Keratinocyte (primary cell): ENCODE data around the gene ZNF587B. TPM values are rescaled to one million over a fixed set of nuclear protein-coding genes. Genes with fewer than 3 reads are reported as not detected.
A peak's percentile ranks its signal among the peaks of the same experiment; 100 is the strongest.
"Not testable (repeated sequence)": the region's sequence is repeated elsewhere in the genome, so short reads cannot be mapped to it uniquely, and the experiment has no call there.

Experiments used
- DNase-seq: peaks from one replicate; pipeline ENCODE4 v3.0.0-alpha.2; 2011; ENCODE audit warnings: low read depth, missing footprints, low spot score
- FAIRE-seq: peaks from 2 replicates; lab custom pipeline; 2011; peaks lifted over from hg19 to GRCh38; lab: Jason Lieb, UNC
- H2AFZ ChIP-seq: 2 replicates; pipeline ENCODE4 v1.6.0; 2012; ENCODE audit warnings: low read length, control low read depth, inconsistent platforms; ENCODE audit not compliant: control insufficient read depth
- H3K27ac ChIP-seq: 2 replicates; pipeline ENCODE4 v1.5.1; 2011; ENCODE audit warnings: low read length; ENCODE audit not compliant: control insufficient read depth, insufficient read depth
- H3K27me3 ChIP-seq: 3 replicates; pipeline ENCODE4 v1.6.0; 2011; ENCODE audit warnings: low read length; ENCODE audit not compliant: control insufficient read depth, insufficient read depth; ENCODE audit errors: extremely low read depth
- H3K36me3 ChIP-seq, 2 experiments: 2 replicates in 1 of 2; 3 replicates in 1 of 2; pipeline ENCODE4 v1.5.1; 2011; ENCODE audit warnings: low read length in 2 of 2, mild to moderate bottlenecking in 1 of 2; ENCODE audit not compliant: control insufficient read depth in 2 of 2, insufficient read depth in 2 of 2; ENCODE audit errors: extremely low read depth in 1 of 2
- H3K4me1 ChIP-seq: 3 replicates; pipeline ENCODE4 v1.5.1; 2011; ENCODE audit warnings: low read length; ENCODE audit not compliant: control insufficient read depth, insufficient read depth; ENCODE audit errors: extremely low read depth
- H3K4me2 ChIP-seq: 3 replicates; pipeline ENCODE4 v1.6.0; 2011; ENCODE audit warnings: low read depth, low read length; ENCODE audit not compliant: control insufficient read depth, insufficient read depth; ENCODE audit errors: extremely low read depth
- H3K4me3 ChIP-seq, 3 experiments: fragments of 200-600 bp in 1 of 3; sonication (generic) in 1 of 3; 2 replicates in 2 of 3; 3 replicates in 1 of 3; pipeline ENCODE4 v1.5.1; 2011 to 2016; ENCODE audit warnings: low read length in 3 of 3, mild to moderate bottlenecking in 3 of 3, control low read depth in 2 of 3, inconsistent platforms in 1 of 3, low read depth in 1 of 3, mixed read lengths in 1 of 3, mixed run types in 1 of 3, moderate library complexity in 1 of 3; ENCODE audit not compliant: control insufficient read depth in 2 of 3, insufficient read depth in 2 of 3; ENCODE audit errors: extremely low read depth in 1 of 3
- H3K79me2 ChIP-seq: 2 replicates; pipeline ENCODE4 v1.6.0; 2012; ENCODE audit warnings: low read length; ENCODE audit not compliant: control insufficient read depth, insufficient read depth
- H3K9ac ChIP-seq: 3 replicates; pipeline ENCODE4 v1.6.0; 2011; ENCODE audit warnings: low read length; ENCODE audit not compliant: control insufficient read depth, insufficient read depth; ENCODE audit errors: extremely low read depth
- H3K9me1 ChIP-seq: 3 replicates; pipeline ENCODE4 v1.6.0; 2011; ENCODE audit warnings: low read length; ENCODE audit not compliant: control insufficient read depth, insufficient read depth; ENCODE audit errors: extremely low read depth
- H3K9me3 ChIP-seq: 2 replicates; pipeline ENCODE4 v1.5.1; 2012; ENCODE audit warnings: low read depth, low read length; ENCODE audit not compliant: control insufficient read depth
- H4K20me1 ChIP-seq: 3 replicates; pipeline ENCODE4 v1.6.0; 2011; ENCODE audit warnings: low read length; ENCODE audit not compliant: control insufficient read depth, insufficient read depth; ENCODE audit errors: extremely low read depth
- CTCF ChIP-seq, 3 experiments: IDR thresholded peaks in 1 of 3; conservative IDR thresholded peaks in 1 of 3; optimal IDR thresholded peaks in 1 of 3; 2 replicates in 2 of 3; 3 replicates in 1 of 3; pipeline versions ENCODE3 to v1.5.1; 2011; ENCODE audit warnings: low read length in 3 of 3, mild to moderate bottlenecking in 3 of 3, moderate library complexity in 2 of 3, control low read depth in 1 of 3, inconsistent platforms in 1 of 3; ENCODE audit not compliant: insufficient read depth in 2 of 3; ENCODE audit errors: extremely low read depth in 1 of 3
- EZH2 ChIP-seq: IDR thresholded peaks from one replicate; pipeline ENCODE4 v1.6.1; 2012; ENCODE audit warnings: inconsistent platforms, mild to moderate bottlenecking, low read length, moderate library complexity
- dilution Hi-C: fragments of 300-500 bp; cut with MboI; formaldehyde crosslinking; loops from one replicate; pipeline ENCODE4 v1.7.0; 2020; ENCODE audit warnings: low sequenced_read_pairs; ENCODE audit not compliant: extremely low pct_ligation_motif_present
- polyA plus RNA-seq, 5 experiments: library from polyadenylated mRNA; depleted of rRNA in 3 of 5; stranded (reverse) in 3 of 5; stranded (forward) in 1 of 5; unstranded in 1 of 5; fragments of >200 nt; gene quantifications; 1 replicate in 1 of 5; 2 replicates in 3 of 5; 3 replicates in 1 of 5; pipeline versions ENCODE4 v1.2.1 to v1.2.3, GENCODE V29; 2011 to 2012; ENCODE audit warnings: missing spikeins in 2 of 5, low read depth in 1 of 5, low replicate concordance in 1 of 5

ZNF587B gene
- polyA plus RNA-seq, 1 donor (not counting 4 experiments of a cell fraction or from before 2014, with no cell fraction given): 12.8 TPM

GRCh38 chr19:57789288-57789687 is 40.8 kb upstream of the ZNF587B start:
- TF ChIP-seq EZH2 (no peak), CTCF (optimal IDR thresholded peaks at IDR 0.05 in 1 of 3, IDR thresholded peaks at IDR 0.05 in 1 of 3, conservative IDR thresholded peaks at IDR 0.05 in 1 of 3; ENCODE audit: extremely low read depth in 1 of 3, insufficient read depth in 2 of 3, low read length in 3 of 3) (no peak)
- dilution Hi-C loops: no loop called here
- H3K79me2 ChIP-seq: peaks cover 32% of the 10 kb centered on the region
- no peak for DNase-seq
- no peak overlapping the region for H3K4me2 ChIP-seq
- H3K9me3 ChIP-seq: no peaks in the 10 kb centered on the region
- no peak overlapping the region for H2AFZ ChIP-seq
- no peak overlapping the region for H3K27ac ChIP-seq
- H3K27me3 ChIP-seq: no peaks in the 10 kb centered on the region
- H3K9me1 ChIP-seq: no peaks in the 10 kb centered on the region
- H4K20me1 ChIP-seq: no peaks in the 10 kb centered on the region
- H3K9ac ChIP-seq: no peak overlapping the region
- H3K36me3 ChIP-seq: peaks cover 9% of the 10 kb centered on the region in 2 experiments
- no peaks in the 10 kb centered on the region for H3K4me1 ChIP-seq
- no peak overlapping the region for H3K4me3 ChIP-seq
- no peak for FAIRE-seq

GRCh38 chr19:57796580-57796979 is 33.5 kb upstream of the ZNF587B start:
- H3K4me3 ChIP-seq, H3K9me3 ChIP-seq, H4K20me1 ChIP-seq, H3K4me2 ChIP-seq, H2AFZ ChIP-seq, DNase-seq, H3K9me1 ChIP-seq, H3K27ac ChIP-seq, H3K27me3 ChIP-seq, dilution Hi-C loops, H3K36me3 ChIP-seq, H3K9ac ChIP-seq: not testable (repeated sequence)
- FAIRE-seq: peak; percentile 87
- Histone ChIP-seq H3K79me2 (peaks cover 16% of the 10 kb centered on the region), H3K4me1 (peaks cover 30% of the 10 kb centered on the region)

GRCh38 chr19:57800696-57801095 is 29.4 kb upstream of the ZNF587B start:
- dilution Hi-C loops: no loop called here
- FAIRE-seq (no peak), DNase-seq (no peak)
- Histone ChIP-seq H3K9me3 (no peaks in the 10 kb centered on the region), H3K79me2 (peaks cover 20% of the 10 kb centered on the region), H3K4me3 (no peak overlapping the region), H3K9me1 (no peaks in the 10 kb centered on the region), H3K4me1 (peaks cover 49% of the 10 kb centered on the region), H3K36me3 (peaks cover under 1 to 9% of the 10 kb centered on the region in 2 experiments), H3K4me2 (no peak overlapping the region), H2AFZ (no peak overlapping the region), H3K27me3 (no peaks in the 10 kb centered on the region), H4K20me1 (no peaks in the 10 kb centered on the region), H3K27ac (no peak overlapping the region), H3K9ac (no peak overlapping the region)
- no peak for TF ChIP-seq EZH2
- no peak for TF ChIP-seq CTCF (optimal IDR thresholded peaks at IDR 0.05 in 1 of 3, IDR thresholded peaks at IDR 0.05 in 1 of 3, conservative IDR thresholded peaks at IDR 0.05 in 1 of 3; ENCODE audit: extremely low read depth in 1 of 3, insufficient read depth in 2 of 3, low read length in 3 of 3)
